PC-9 (cell line): ENCODE data around the gene MMAA. TPM values are rescaled to one million over a fixed set of nuclear protein-coding genes. Genes with fewer than 3 reads are reported as not detected.
"Not testable (repeated sequence)": the region's sequence is repeated elsewhere in the genome, so short reads cannot be mapped to it uniquely, and the experiment has no call there.

Experiments used
- BruUV-seq: library from RNA; stranded (reverse); fragments of 400-500 nt; replicated peaks from 2 replicates; lab custom pipeline; 2021; lab: Mats Ljungman, UMichigan
- CTCF ChIA-PET: fragments of 300-600 bp; sonication (Branson Sonifier 250); formaldehyde crosslinking; loops from one replicate; lab custom pipeline; 2022; ENCODE audit warnings: antibody characterized with exemption; lab: Charles Lee
- POLR2A ChIA-PET: fragments of 300-600 bp; sonication (Branson Sonifier 250); formaldehyde crosslinking; loops from one replicate; lab custom pipeline; 2022; ENCODE audit warnings: antibody characterized with exemption; ENCODE audit not compliant: unreplicated experiment; lab: Charles Lee
- DNase-seq, 2 experiments: peaks; one replicate each; pipeline versions ENCODE4 v3.0.0 to v3.0.0-alpha.2; 2015 to 2022; ENCODE audit warnings: mixed read lengths in 1 of 2
- H2AFZ ChIP-seq: fragments of 200-600 bp; sonication (generic); 2 replicates; pipeline ENCODE4 v1.8.1; 2017; ENCODE audit warnings: antibody characterized with exemption
- H3F3A ChIP-seq: fragments of 200-600 bp; sonication (generic); 2 replicates; pipeline ENCODE4 v1.8.1; 2017; ENCODE audit warnings: antibody characterized with exemption, mild to moderate bottlenecking, low read depth; ENCODE audit not compliant: insufficient read depth
- H3K27ac ChIP-seq: fragments of 200-600 bp; sonication (generic); 2 replicates; pipeline ENCODE4 v1.6.1; 2016; ENCODE audit warnings: mixed run types
- H3K27me3 ChIP-seq: fragments of 200-600 bp; sonication (generic); 2 replicates; pipeline ENCODE4 v1.6.1; 2016; ENCODE audit warnings: low read depth, mixed run types; ENCODE audit not compliant: insufficient read depth
- H3K36me3 ChIP-seq: fragments of 200-600 bp; sonication (generic); 2 replicates; pipeline ENCODE4 v1.6.1; 2016; ENCODE audit warnings: low read depth, mixed run types
- H3K4me1 ChIP-seq: fragments of 200-600 bp; sonication (generic); replicated peaks from 2 replicates; pipeline ENCODE4 v1.6.1; 2016; ENCODE audit warnings: mixed run types; ENCODE audit not compliant: insufficient read depth
- H3K4me2 ChIP-seq: fragments of 200-600 bp; sonication (generic); 2 replicates; pipeline ENCODE4 v1.6.1; 2017; ENCODE audit warnings: mixed run types
- H3K4me3 ChIP-seq: fragments of 200-600 bp; sonication (generic); 2 replicates; pipeline ENCODE4 v1.6.1; 2016; ENCODE audit warnings: mixed run types
- H3K79me2 ChIP-seq: fragments of 200-600 bp; sonication (generic); 2 replicates; pipeline ENCODE4 v1.6.1; 2017; ENCODE audit warnings: low read depth, mixed run types
- H3K9me2 ChIP-seq: fragments of 200-600 bp; sonication (generic); 2 replicates; pipeline ENCODE4 v1.8.1; 2017; ENCODE audit warnings: mild to moderate bottlenecking; ENCODE audit not compliant: insufficient read depth
- H3K9me3 ChIP-seq: fragments of 200-600 bp; sonication (generic); 2 replicates; pipeline ENCODE4 v1.8.1; 2016; ENCODE audit warnings: low read depth; ENCODE audit not compliant: insufficient read depth
- H4K20me1 ChIP-seq: fragments of 200-600 bp; sonication (generic); 2 replicates; pipeline ENCODE4 v1.8.1; 2017; ENCODE audit not compliant: insufficient read depth
- CTCF ChIP-seq: fragments of 200-600 bp; sonication (generic); conservative IDR thresholded peaks from 2 replicates; pipeline ENCODE4 v1.6.1; 2017; ENCODE audit warnings: mixed run types, antibody characterized with exemption, mild to moderate bottlenecking, moderate library complexity
- EZH2 ChIP-seq: fragments of 200-600 bp; sonication (generic); IDR thresholded peaks from 2 replicates; pipeline ENCODE4 v1.8.0; 2017; ENCODE audit warnings: antibody characterized with exemption, low read depth
- intact Hi-C: fragments of 100-400 bp; cut with micrococcal nuclease; formaldehyde crosslinking; loops from one replicate; pipeline ENCODE4 v1.10.0; 2022; ENCODE audit not compliant: unreplicated experiment
- total RNA-seq: library from RNA; stranded (reverse); gene quantifications from 2 replicates; pipeline ENCODE4 v1.2.3, GENCODE V29; 2021

The MMAA gene
- total RNA-seq, 1 experiment from 2014 or later = 6.3 TPM

- no peaks in the 10 kb centered on the region for H3K9me2 ChIP-seq
- peak overlapping the region; percentile 82 for H2AFZ ChIP-seq
- H3K27me3 ChIP-seq = no peaks in the 10 kb centered on the region
- H3K9me3 ChIP-seq = no peaks in the 10 kb centered on the region
- peak in 1 of 2 experiments; percentile 6 for DNase-seq
- no peaks in the 10 kb centered on the region for H4K20me1 ChIP-seq
- H3F3A ChIP-seq = no peaks in the 10 kb centered on the region
- TF ChIP-seq CTCF = no peak
- TF ChIP-seq EZH2 = no peak
- ChIA-PET CTCF (no interaction called here), POLR2A (no interaction called here)
- H3K27ac ChIP-seq = peak overlapping the region; percentile 86
- peak overlapping the region; percentile 87 for H3K4me2 ChIP-seq
- no peaks in the 10 kb centered on the region; the same call in 1 of the 2 replicates for H3K4me1 ChIP-seq
- H3K79me2 ChIP-seq = peaks cover 14% of the 10 kb centered on the region
- no peaks in the 10 kb centered on the region for H3K36me3 ChIP-seq
- peak overlapping the region; percentile 94 for H3K4me3 ChIP-seq
- intact Hi-C loops = loop anchor here (2.0 to 10.0 kb wide), 4 partner anchors 62 to 1296 kb away; partner anchors contain the start of genes ABCE1, ANAPC10 and C4orf51
- TSS peak; percentile 90 for BruUV-seq
These were observed 814 bp upstream of the MMAA start for GRCh38 chr4:145618210-145618931.

GRCh38 chr4:145619639-145619996, 433 bp downstream of the MMAA start:
- H3K4me1 ChIP-seq = no peaks in the 10 kb centered on the region; the same call in 1 of the 2 replicates
- H3F3A ChIP-seq = no peaks in the 10 kb centered on the region
- ChIA-PET POLR2A (interaction anchor here (0.6 kb wide), 1 partner anchor 61 kb away, joined by 3 read pairs; no protein-coding TSS in a partner anchor), CTCF (no interaction called here)
- BruUV-seq = TSS peak; percentile 69
- no peaks in the 10 kb centered on the region for H3K36me3 ChIP-seq
- intact Hi-C loops = loop anchor here (1.0 to 10.0 kb wide), 7 partner anchors 61 to 1295 kb away; partner anchors contain the start of genes ABCE1, ANAPC10 and C4orf51
- H3K4me2 ChIP-seq = peak overlapping the region; percentile 87
- H3K9me3 ChIP-seq = no peaks in the 10 kb centered on the region
- peak overlapping the region; percentile 86 for H3K27ac ChIP-seq
- H3K27me3 ChIP-seq = no peaks in the 10 kb centered on the region
- H4K20me1 ChIP-seq = no peaks in the 10 kb centered on the region
- peaks cover 14% of the 10 kb centered on the region for H3K79me2 ChIP-seq
- H2AFZ ChIP-seq = peak overlapping the region; percentile 85
- peak in 1 of 2 experiments; percentile 40 for DNase-seq
- TF ChIP-seq CTCF (peak; percentile 29; the same call in 1 of the 2 replicates), EZH2 (no peak)
- peak overlapping the region; percentile 94 for H3K4me3 ChIP-seq
- no peaks in the 10 kb centered on the region for H3K9me2 ChIP-seq

- ChIA-PET CTCF (interaction anchor here (0.6 kb wide), 1 partner anchor 1231 kb away, joined by 3 read pairs; no protein-coding TSS in a partner anchor), POLR2A (interaction anchor here (0.6 kb wide), 1 partner anchor 524 kb away, joined by 3 read pairs; the partner anchor contains the start of gene ANAPC10)
- DNase-seq, H2AFZ ChIP-seq, H3K4me2 ChIP-seq, H4K20me1 ChIP-seq, intact Hi-C loops, H3K9me2 ChIP-seq, H3K27ac ChIP-seq, BruUV-seq, H3K4me1 ChIP-seq, H3F3A ChIP-seq, H3K36me3 ChIP-seq, H3K4me3 ChIP-seq, H3K27me3 ChIP-seq, H3K9me3 ChIP-seq: not testable (repeated sequence)
- peaks cover 14% of the 10 kb centered on the region for H3K79me2 ChIP-seq
These were observed 2.9 kb downstream of the MMAA start for GRCh38 chr4:145622067-145622466.
